Measurements from ENCODE around the gene GVQW3. TPM values are rescaled to one million over a fixed set of nuclear protein-coding genes. Genes with fewer than 3 reads are reported as not detected.

Gene GVQW3
- polyA plus RNA-seq, 1 donor (not counting 4 experiments of a cell fraction or from before 2014, with no cell fraction given): 0.80 TPM

DNA sequence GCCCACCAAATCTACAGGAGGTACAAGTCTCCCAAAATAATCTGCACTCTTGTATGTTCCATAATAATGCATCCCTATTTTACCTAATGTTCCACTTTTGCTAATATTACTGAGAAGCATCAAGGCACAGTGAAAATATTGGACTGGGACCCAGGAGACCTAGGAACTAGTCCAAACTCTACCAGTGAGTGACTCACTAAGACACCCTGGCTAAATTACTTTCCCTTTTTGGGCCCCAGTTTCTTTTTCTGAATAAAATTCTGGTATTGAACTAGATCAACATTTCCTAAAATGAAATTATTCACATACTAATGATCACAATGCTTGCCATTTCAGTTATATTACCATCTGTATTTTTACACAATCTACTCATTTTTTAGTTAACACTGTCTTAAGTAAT lies 19.7 kb upstream of the GVQW3 start:
- FAIRE-seq: no peak
- Histone ChIP-seq H3K9me3 (ENCODE audit: control insufficient read depth, low read depth, low read length) (no peaks in the 10 kb centered on the region), H3K79me2 (ENCODE audit: control insufficient read depth, insufficient read depth, low read length) (peaks cover 16% of the 10 kb centered on the region), H3K27ac (ENCODE audit: control insufficient read depth, insufficient read depth, low read length) (no peak overlapping the region), H3K4me1 (ENCODE audit: control insufficient read depth, extremely low read depth, insufficient read depth, low read length) (no peaks in the 10 kb centered on the region), H3K4me3 (ENCODE audit: control insufficient read depth in 2 of 3, extremely low read depth in 1 of 3, insufficient read depth in 2 of 3, low read depth in 1 of 3, low read length in 3 of 3) (no peak overlapping the region), H4K20me1 (ENCODE audit: control insufficient read depth, extremely low read depth, insufficient read depth, low read length) (peaks cover 4% of the 10 kb centered on the region), H3K9ac (ENCODE audit: control insufficient read depth, extremely low read depth, insufficient read depth, low read length) (no peak overlapping the region), H2AFZ (ENCODE audit: control insufficient read depth, low read length) (no peak overlapping the region), H3K36me3 (ENCODE audit: control insufficient read depth in 2 of 2, extremely low read depth in 1 of 2, insufficient read depth in 2 of 2, low read length in 2 of 2) (no peaks in the 10 kb centered on the region), H3K9me1 (ENCODE audit: control insufficient read depth, extremely low read depth, insufficient read depth, low read length) (no peaks in the 10 kb centered on the region), H3K27me3 (ENCODE audit: control insufficient read depth, extremely low read depth, insufficient read depth, low read length) (no peaks in the 10 kb centered on the region), H3K4me2 (ENCODE audit: control insufficient read depth, extremely low read depth, insufficient read depth, low read depth, low read length) (no peak overlapping the region)
- dilution Hi-C loops (cut with MboI; ENCODE audit: extremely low pct_ligation_motif_present, low sequenced_read_pairs): no loop called here
- no peak for DNase-seq (ENCODE audit: low read depth, low spot score)
- no peak for TF ChIP-seq CTCF (optimal IDR thresholded peaks at IDR 0.05 in 1 of 3, IDR thresholded peaks at IDR 0.05 in 1 of 3, conservative IDR thresholded peaks at IDR 0.05 in 1 of 3; ENCODE audit: extremely low read depth in 1 of 3, insufficient read depth in 2 of 3, low read length in 3 of 3)
- TF ChIP-seq EZH2 (IDR thresholded peaks at IDR 0.05; ENCODE audit: low read length): no peak

GRCh38 chr11:76361776-76362175 lies 19.3 kb upstream of the GVQW3 start:
- Histone ChIP-seq H3K4me2 (ENCODE audit: control insufficient read depth, extremely low read depth, insufficient read depth, low read depth, low read length) (no peak overlapping the region), H3K9me3 (ENCODE audit: control insufficient read depth, low read depth, low read length) (no peaks in the 10 kb centered on the region), H2AFZ (ENCODE audit: control insufficient read depth, low read length) (no peak overlapping the region), H3K27me3 (ENCODE audit: control insufficient read depth, extremely low read depth, insufficient read depth, low read length) (no peaks in the 10 kb centered on the region), H3K79me2 (ENCODE audit: control insufficient read depth, insufficient read depth, low read length) (peaks cover 18% of the 10 kb centered on the region), H4K20me1 (ENCODE audit: control insufficient read depth, extremely low read depth, insufficient read depth, low read length) (peaks cover 6% of the 10 kb centered on the region), H3K9ac (ENCODE audit: control insufficient read depth, extremely low read depth, insufficient read depth, low read length) (no peak overlapping the region), H3K9me1 (ENCODE audit: control insufficient read depth, extremely low read depth, insufficient read depth, low read length) (no peaks in the 10 kb centered on the region), H3K36me3 (ENCODE audit: control insufficient read depth in 2 of 2, extremely low read depth in 1 of 2, insufficient read depth in 2 of 2, low read length in 2 of 2) (no peaks in the 10 kb centered on the region), H3K4me1 (ENCODE audit: control insufficient read depth, extremely low read depth, insufficient read depth, low read length) (no peaks in the 10 kb centered on the region), H3K27ac (ENCODE audit: control insufficient read depth, insufficient read depth, low read length) (no peak overlapping the region), H3K4me3 (ENCODE audit: control insufficient read depth in 2 of 3, extremely low read depth in 1 of 3, insufficient read depth in 2 of 3, low read depth in 1 of 3, low read length in 3 of 3) (no peak overlapping the region)
- dilution Hi-C loops (cut with MboI; ENCODE audit: extremely low pct_ligation_motif_present, low sequenced_read_pairs): no loop called here
- TF ChIP-seq CTCF (optimal IDR thresholded peaks at IDR 0.05 in 1 of 3, IDR thresholded peaks at IDR 0.05 in 1 of 3, conservative IDR thresholded peaks at IDR 0.05 in 1 of 3; ENCODE audit: extremely low read depth in 1 of 3, insufficient read depth in 2 of 3, low read length in 3 of 3) (no peak), EZH2 (IDR thresholded peaks at IDR 0.05; ENCODE audit: low read length) (no peak)
- FAIRE-seq (no peak), DNase-seq (ENCODE audit: low read depth, low spot score) (no peak)
